ENCODE data around the gene PLEKHH1.

- TF ChIP-seq CTCF (conservative IDR thresholded peaks at IDR 0.05) (no peak), ZFX (IDR thresholded peaks at IDR 0.05) (no peak)
Measured at GRCh38 chr14:67549734-67550133, 16.6 kb downstream of the PLEKHH1 start.
